SU-DHL-6 (cell line): ENCODE results near the gene IRAK4.

Experiments
- EZH2phosphoT487 ChIP-seq: fragments of 200-600 bp; sonication (generic), shearing (Covaris generic); conservative IDR thresholded peaks from 2 replicates; pipeline ENCODE4 v1.6.1; 2018; ENCODE audit warnings: mild to moderate bottlenecking, antibody characterized with exemption, low read length, moderate library complexity, mixed read lengths
- TF ChIP-seq, protein P1 (sequence below): fragments of 200-600 bp; sonication (generic); IDR thresholded peaks from one replicate; pipeline ENCODE4 v1.5.1; 2017; ENCODE audit warnings: antibody characterized with exemption, mild to moderate bottlenecking, low read length, moderate library complexity; ENCODE audit not compliant: insufficient read depth, poor library complexity, severe bottlenecking

DNA sequence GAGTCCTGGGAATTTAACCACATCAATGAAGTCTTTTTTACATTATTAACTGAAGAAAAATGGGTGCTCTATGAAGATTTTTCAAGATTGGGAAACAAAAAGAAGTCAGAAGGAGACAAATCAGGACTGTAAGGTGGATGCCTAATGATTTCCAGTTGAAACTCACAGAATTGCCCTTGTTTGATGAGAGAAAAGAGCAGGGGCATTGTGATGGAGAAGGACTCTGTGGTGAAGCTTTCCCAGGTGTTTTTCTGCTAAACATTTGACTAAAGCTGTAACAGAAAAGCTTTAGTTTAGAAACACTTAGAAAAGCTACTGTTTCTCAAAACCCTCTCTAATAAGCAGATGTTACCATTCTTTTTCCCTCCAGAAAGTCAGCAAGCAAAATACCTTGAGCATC is 5.8 kb downstream of the IRAK4 start:
- TF ChIP-seq, protein P1, sequence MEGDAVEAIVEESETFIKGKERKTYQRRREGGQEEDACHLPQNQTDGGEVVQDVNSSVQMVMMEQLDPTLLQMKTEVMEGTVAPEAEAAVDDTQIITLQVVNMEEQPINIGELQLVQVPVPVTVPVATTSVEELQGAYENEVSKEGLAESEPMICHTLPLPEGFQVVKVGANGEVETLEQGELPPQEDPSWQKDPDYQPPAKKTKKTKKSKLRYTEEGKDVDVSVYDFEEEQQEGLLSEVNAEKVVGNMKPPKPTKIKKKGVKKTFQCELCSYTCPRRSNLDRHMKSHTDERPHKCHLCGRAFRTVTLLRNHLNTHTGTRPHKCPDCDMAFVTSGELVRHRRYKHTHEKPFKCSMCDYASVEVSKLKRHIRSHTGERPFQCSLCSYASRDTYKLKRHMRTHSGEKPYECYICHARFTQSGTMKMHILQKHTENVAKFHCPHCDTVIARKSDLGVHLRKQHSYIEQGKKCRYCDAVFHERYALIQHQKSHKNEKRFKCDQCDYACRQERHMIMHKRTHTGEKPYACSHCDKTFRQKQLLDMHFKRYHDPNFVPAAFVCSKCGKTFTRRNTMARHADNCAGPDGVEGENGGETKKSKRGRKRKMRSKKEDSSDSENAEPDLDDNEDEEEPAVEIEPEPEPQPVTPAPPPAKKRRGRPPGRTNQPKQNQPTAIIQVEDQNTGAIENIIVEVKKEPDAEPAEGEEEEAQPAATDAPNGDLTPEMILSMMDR, result no peak
- TF ChIP-seq EZH2phosphoT487, result no peak
